ENCODE data around the gene IL20RB. TPM values are rescaled to one million over a fixed set of nuclear protein-coding genes. Genes with fewer than 3 reads are reported as not detected.
A peak's percentile ranks its signal among the peaks of the same experiment; 100 is the strongest.

The IL20RB gene
- total RNA-seq, 4 donors from 2014 or later = 0.27 to 1.8 (median 1.7) TPM; not detected in 1

DNA sequence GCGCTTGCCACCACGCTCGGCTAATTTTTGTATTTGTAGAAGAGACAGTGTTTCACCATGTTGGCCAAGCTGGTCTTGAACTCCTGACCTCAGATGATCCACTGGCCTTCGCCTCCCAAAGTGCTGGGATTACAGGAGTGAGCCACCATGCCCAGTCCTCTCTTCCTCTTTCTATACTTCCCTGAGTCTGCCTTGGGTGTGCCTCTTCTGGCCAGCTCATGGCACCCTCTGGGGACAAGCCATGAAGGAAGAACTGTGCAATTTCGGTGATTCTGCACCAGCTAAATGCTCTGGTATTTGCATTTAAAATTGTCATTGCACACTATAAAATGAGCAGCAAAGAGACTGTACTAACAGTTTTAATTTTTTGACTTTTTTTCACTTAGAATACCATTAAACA, 66.6 kb downstream of the IL20RB start:
- WGBS, 2 donors (ENCODE audit: low coverage in 1 of 2) = 91 to 100% methylated on average over 3 to 5 of the region's 5 CpGs
- no peak overlapping the region for H3K27ac ChIP-seq
- intact Hi-C loops (cut with DNase I; ENCODE audit: low total_unique reads) (no loop called here), in situ Hi-C loops (cut with MboI; ENCODE audit: low pct_ligation_motif_present in 1 of 4, low pct_unique_long_range_greater_than_20kb in 1 of 4, low sequenced_read_pairs in 3 of 4) (loop anchor here (5.0 to 25.0 kb wide), 4 partner anchors 487 to 952 kb away; no protein-coding TSS in a partner anchor)
- no peak overlapping the region for H3K4me3 ChIP-seq
- no peaks in the 10 kb centered on the region for H3K36me3 ChIP-seq
- DNase-seq = no peak
- H3K27me3 ChIP-seq = peaks cover 3% of the 10 kb centered on the region
- no peaks in the 10 kb centered on the region for H3K9me3 ChIP-seq
- no peaks in the 10 kb centered on the region for H3K4me1 ChIP-seq
- TF ChIP-seq POLR2AphosphoS5 (IDR thresholded peaks at IDR 0.05) = no peak
- TF ChIP-seq, protein P1, sequence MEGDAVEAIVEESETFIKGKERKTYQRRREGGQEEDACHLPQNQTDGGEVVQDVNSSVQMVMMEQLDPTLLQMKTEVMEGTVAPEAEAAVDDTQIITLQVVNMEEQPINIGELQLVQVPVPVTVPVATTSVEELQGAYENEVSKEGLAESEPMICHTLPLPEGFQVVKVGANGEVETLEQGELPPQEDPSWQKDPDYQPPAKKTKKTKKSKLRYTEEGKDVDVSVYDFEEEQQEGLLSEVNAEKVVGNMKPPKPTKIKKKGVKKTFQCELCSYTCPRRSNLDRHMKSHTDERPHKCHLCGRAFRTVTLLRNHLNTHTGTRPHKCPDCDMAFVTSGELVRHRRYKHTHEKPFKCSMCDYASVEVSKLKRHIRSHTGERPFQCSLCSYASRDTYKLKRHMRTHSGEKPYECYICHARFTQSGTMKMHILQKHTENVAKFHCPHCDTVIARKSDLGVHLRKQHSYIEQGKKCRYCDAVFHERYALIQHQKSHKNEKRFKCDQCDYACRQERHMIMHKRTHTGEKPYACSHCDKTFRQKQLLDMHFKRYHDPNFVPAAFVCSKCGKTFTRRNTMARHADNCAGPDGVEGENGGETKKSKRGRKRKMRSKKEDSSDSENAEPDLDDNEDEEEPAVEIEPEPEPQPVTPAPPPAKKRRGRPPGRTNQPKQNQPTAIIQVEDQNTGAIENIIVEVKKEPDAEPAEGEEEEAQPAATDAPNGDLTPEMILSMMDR (IDR thresholded peaks at IDR 0.05) = no peak
- TF ChIP-seq POLR2A (IDR thresholded peaks at IDR 0.05) = no peak
- TF ChIP-seq EP300 (IDR thresholded peaks at IDR 0.05; ENCODE audit: low read depth) = no peak

DNA sequence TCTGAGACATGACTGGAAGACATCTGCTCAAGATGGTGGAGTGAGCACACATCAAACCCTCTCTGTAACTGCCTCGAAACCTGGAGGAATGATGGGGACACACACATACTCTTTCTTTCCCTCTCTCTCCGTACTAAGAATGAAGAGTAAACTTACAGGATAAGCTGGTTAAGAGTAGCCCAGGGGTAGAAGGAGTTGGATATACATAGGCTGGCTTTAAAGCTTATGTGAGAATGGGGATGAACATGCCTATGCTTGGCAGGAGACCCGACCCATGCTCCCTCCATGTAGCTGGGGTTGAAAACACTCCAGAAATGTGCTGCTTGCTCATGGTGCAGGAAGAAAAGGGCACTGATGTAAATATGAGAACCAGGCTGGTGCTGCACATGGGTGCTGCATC, 68.9 kb downstream of the IL20RB start:
- H3K27me3 ChIP-seq = peaks cover 18% of the 10 kb centered on the region
- WGBS, 2 donors (ENCODE audit: low coverage in 1 of 2) = 88 to 100% methylated on average over 1 to 3 of the region's 3 CpGs

DNA sequence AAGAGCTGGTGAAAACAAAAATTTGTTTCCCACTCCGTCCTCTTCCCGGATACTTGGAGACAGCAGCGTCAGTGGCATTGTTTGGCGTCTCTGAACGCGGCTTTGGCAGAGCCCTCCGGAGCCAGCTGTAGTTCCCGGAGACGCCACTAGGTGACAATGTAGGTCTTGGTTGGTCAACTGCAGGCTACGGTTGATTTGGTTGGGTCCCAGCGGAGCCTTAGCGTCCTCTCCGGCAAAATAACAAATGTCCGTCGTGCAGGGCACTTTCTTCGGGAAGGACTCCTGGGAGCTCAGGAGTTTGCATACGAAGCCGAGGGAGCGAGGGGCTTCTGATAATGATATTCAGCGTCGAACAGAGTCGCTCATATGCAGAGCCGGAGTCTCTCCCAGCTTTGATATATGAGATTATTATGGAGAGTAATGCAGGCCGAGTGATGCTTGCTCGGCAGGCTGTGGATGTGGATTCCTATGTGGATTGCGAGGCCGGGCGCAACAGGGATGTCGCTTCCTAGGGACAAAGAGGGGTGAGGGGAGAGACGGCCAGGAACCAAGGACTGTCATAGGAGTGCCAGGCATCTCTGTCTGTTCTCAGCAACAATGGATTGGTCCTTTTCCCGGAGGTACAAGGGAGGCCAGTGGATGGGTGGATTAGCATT, 74.8 kb downstream of the IL20RB start:
- intact Hi-C loops (cut with DNase I; ENCODE audit: low total_unique reads) = loop anchor here (5.0 kb wide), 1 partner anchor 915 kb away; no protein-coding TSS in a partner anchor
- TF ChIP-seq POLR2A (IDR thresholded peaks at IDR 0.05) = no peak
- TF ChIP-seq, protein P1 (IDR thresholded peaks at IDR 0.05) = peak; percentile 84 to 99 (median 97)
- no peak for TF ChIP-seq POLR2AphosphoS5 (IDR thresholded peaks at IDR 0.05)
- DNase-seq = peak; percentile 89
- H3K36me3 ChIP-seq = no peaks in the 10 kb centered on the region
- peak overlapping the region in 3 of 4 donors; percentile 8 to 34 (median 13) for H3K4me3 ChIP-seq
- no peak overlapping the region for H3K27ac ChIP-seq
- WGBS, 2 donors (ENCODE audit: low coverage in 1 of 2) = 9 to 25% methylated on average over 8 to 31 of the region's 31 CpGs
- no peaks in the 10 kb centered on the region for H3K9me3 ChIP-seq
- H3K4me1 ChIP-seq = peaks cover 0 to 9% (median 4%) of the 10 kb centered on the region in 4 donors
- peaks cover 24% of the 10 kb centered on the region for H3K27me3 ChIP-seq
- in situ Hi-C loops (cut with MboI; ENCODE audit: low pct_ligation_motif_present in 1 of 4, low pct_unique_long_range_greater_than_20kb in 1 of 4, low sequenced_read_pairs in 3 of 4) = no loop called here

More for the DNA sequence above, 68.9 kb downstream of the IL20RB start:
- intact Hi-C loops (cut with DNase I; ENCODE audit: low total_unique reads) (no loop called here), in situ Hi-C loops (cut with MboI; ENCODE audit: low pct_ligation_motif_present in 1 of 4, low pct_unique_long_range_greater_than_20kb in 1 of 4, low sequenced_read_pairs in 3 of 4) (no loop called here)
- no peaks in the 10 kb centered on the region for H3K36me3 ChIP-seq
- no peaks in the 10 kb centered on the region for H3K4me1 ChIP-seq
- DNase-seq = no peak
- H3K9me3 ChIP-seq = no peaks in the 10 kb centered on the region
- H3K4me3 ChIP-seq = no peak overlapping the region
- TF ChIP-seq POLR2A (IDR thresholded peaks at IDR 0.05) (no peak), EP300 (IDR thresholded peaks at IDR 0.05; ENCODE audit: low read depth) (no peak), POLR2AphosphoS5 (IDR thresholded peaks at IDR 0.05) (no peak)
- TF ChIP-seq, protein P1 (IDR thresholded peaks at IDR 0.05) = no peak
- H3K27ac ChIP-seq = no peak overlapping the region

DNA sequence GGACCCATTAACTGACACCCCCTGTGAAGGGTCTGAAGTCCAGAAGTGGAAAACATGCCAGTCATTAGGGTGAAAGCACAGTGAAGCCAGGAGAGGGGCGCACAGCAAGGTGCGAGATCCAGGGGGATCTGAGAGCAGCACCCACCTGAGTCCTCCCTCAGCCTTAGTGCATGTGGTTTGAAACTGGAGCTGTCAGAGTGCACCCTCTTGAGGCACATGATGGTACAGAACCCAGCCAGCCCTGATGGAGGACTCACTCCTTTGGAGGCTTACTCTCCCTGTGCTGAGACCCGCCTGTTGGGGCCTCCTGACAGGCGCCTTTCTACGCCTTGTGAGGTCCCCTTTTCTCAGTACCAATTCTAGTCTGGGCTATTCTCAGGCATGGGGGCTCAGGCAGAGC, 77.8 kb downstream of the IL20RB start:
- no peak for DNase-seq
- in situ Hi-C loops (cut with MboI; ENCODE audit: low pct_ligation_motif_present in 1 of 4, low pct_unique_long_range_greater_than_20kb in 1 of 4, low sequenced_read_pairs in 3 of 4) = no loop called here
- Histone ChIP-seq H3K9me3 (no peaks in the 10 kb centered on the region), H3K27ac (no peak overlapping the region), H3K36me3 (no peaks in the 10 kb centered on the region), H3K4me1 (peaks cover 0 to 9% (median 4%) of the 10 kb centered on the region in 4 donors), H3K27me3 (peaks cover 17% of the 10 kb centered on the region), H3K4me3 (no peak overlapping the region)
- TF ChIP-seq, protein P1 (IDR thresholded peaks at IDR 0.05) = peak in 1 of 5 experiments; percentile 6
- TF ChIP-seq EP300 (IDR thresholded peaks at IDR 0.05; ENCODE audit: low read depth) = no peak
- intact Hi-C loops (cut with DNase I; ENCODE audit: low total_unique reads) = no loop called here
- WGBS, 2 donors (ENCODE audit: low coverage in 1 of 2) = 84% methylated on average over 5 of the region's 5 CpGs; no CpG with 5 or more reads in 1 of the 2 donors

Measured in transverse colon (tissue), 4 donors.